HG02970 (cell line): ENCODE data around the gene INHA.

ENCODE experiments used
- ATAC-seq: cut with Tn5 transposase; IDR thresholded peaks from one replicate; pipeline ENCODE4 v1.9.1; 2021; ENCODE audit warnings: mild to moderate bottlenecking, moderate library complexity, moderate number of reproducible peaks; ENCODE audit not compliant: unreplicated experiment, low FRiP score

Gene INHA

DNA sequence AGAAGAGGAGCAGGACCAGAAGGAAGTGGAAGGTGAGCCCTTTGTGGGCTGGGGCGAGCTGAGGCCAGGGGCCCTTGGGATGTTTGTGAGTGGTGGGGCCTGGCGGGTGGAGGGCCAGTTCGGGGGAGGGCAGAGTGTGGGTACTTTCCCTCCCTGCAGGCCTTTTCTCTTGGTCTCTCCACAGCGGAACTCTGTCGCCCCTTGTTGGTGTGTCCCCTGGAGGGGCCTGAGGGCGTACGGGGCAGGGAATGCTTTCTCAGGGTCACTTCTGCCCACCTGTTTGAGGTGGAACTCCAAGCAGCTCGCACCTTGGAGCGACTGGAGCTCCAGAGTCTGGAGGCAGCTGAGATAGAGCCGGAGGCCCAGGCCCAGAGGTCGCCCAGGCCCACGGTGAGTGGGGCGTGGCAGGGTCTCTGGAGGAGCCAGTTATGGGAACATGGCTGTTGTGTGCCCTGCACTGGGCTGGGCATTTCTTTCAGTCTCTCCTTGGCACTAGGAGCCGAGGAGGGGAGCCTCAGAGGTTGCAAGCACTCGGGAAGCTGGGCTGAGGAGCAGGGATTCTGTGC is 36.4 kb downstream of the INHA start:
- ATAC-seq: no peak

DNA sequence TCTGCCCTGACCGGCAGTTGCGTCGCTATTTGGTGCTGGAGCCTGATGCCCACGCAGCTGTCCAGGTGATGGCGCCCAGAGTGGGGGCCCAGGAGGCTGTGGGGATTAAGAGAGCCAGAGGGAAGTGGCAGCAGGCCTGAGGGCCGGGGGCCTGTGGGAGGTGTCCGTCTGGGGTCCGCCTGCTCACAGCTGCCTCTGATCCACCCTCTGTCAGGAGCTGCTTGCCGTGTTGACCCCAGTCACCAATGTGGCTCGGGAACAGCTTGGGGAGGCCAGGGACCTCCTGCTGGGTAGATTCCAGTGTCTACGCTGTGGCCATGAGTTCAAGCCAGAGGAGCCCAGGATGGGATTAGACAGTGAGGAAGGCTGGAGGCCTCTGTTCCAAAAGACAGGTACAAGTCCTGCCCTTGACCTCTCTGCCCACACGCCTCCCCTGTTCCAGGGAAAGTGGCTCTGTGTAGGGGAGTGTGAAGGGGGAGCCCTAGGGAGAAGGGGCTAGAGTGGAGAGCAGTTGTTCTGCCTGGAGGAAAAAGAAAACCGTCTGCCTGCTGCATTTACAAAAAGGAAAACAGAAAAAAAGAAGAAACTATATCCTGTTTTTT is 37.1 kb downstream of the INHA start:
- ATAC-seq: no peak

DNA sequence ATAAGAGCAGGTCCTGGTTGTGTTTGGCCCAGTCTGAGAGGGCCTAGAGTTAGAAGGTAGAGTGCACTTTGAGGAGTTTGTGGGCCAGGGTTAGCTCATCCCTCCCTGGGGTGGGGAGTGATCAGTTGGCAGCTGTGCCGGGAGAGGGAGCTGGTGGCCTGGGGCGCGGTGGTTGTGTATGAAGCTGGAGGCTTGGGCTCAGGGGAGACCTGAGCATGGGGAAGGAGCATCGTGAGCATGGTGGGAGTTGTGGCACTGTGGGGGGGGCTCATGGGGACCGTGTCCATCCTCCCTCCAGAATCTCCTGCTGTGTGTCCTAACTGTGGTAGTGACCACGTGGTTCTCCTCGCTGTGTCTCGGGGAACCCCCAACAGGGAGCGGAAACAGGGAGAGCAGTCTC is 39.2 kb downstream of the INHA start:
- ATAC-seq: no peak

DNA sequence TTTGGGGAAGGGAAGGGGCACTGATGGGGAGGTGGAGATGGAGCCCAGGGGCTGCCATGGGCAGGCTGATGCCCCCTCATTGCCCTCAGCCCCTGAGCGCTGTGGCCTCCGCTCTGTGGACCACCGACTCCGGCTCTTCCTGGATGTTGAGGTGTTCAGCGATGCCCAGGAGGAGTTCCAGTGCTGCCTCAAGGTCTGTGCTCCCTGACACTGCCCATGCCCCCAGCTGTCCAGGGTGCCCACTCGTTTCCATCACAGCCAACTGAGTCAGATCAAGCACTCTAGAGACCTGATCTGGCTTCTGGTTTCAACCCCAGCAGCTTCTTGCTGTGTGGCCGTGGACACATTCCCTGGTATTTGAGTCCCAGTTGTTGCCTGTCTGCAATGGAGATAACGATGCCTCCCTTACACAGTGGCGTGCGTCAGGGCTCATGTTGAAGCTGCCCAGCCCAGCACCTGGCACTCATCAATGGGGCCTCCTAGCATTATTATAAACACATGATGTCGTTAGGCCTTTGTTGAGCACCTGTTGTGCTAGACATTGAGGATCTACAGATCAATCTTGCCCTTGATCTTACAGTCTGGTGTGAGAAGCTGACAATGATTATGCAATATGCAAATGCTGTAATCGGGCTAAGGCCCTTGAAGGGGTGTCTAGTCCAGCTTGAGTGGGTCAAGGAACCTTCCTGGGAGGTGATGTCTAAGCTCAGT is 39.9 kb downstream of the INHA start:
- ATAC-seq: no peak

DNA sequence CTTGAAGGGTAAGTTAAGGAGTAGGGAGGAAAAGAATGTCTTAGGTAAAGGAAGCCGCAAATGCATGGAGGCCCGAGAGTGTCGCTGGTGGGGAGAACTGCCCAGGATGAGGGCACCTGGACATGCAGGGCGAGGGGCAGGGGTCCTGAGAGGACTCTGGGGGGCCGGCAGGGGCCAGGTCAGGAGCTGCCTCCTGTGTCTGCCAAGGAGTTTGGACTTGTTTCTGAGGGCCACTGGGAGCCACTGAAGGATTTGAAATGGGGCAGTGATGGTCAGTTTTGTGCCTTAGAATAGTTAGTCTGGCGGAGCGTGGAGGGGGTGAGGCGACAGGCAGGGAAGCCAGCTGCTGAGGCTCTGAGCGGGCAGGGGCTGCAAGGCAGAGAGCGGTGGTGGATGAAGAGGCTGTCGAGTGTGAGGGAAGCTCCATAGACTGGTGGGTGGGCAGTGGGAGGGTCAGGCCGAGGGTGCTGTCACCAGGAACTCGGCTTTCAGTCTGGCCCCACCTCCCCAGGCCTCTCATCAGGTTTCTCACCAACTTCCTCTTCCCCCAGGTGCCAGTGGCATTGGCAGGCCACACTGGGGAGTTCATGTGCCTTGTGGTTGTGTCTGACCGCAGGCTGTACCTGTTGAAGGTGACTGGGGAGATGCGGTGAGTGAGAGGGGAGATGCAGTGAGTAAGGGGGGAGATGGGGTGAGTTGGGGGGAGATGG is 40.6 kb downstream of the INHA start:
- ATAC-seq: no peak

DNA sequence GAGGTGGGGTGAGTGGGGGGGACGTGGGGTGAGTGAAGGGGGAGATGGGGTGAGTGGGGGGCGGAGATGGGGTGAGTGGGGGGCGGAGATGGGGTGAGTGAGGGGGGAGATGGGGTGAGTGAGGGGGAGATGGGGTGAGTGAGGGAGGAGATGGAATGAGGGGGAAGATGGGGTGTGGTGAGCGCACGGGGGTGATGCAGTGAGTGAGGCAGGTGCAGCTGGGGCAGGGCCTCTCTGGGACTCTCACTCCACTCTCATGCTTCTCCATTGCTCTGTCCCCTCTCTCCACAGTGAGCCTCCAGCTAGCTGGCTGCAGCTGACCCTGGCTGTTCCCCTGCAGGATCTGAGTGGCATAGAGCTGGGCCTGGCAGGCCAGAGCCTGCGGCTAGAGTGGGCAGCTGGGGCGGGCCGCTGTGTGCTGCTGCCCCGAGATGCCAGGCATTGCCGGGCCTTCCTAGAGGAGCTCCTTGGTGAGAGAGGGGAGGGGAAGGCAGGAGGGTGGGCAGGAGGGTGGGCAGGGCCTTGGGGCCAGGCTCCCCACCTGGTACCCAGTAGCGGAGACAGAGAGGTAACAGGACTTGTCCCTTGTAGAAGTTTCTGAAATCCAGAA is 41.5 kb downstream of the INHA start:
- ATAC-seq: no peak

DNA sequence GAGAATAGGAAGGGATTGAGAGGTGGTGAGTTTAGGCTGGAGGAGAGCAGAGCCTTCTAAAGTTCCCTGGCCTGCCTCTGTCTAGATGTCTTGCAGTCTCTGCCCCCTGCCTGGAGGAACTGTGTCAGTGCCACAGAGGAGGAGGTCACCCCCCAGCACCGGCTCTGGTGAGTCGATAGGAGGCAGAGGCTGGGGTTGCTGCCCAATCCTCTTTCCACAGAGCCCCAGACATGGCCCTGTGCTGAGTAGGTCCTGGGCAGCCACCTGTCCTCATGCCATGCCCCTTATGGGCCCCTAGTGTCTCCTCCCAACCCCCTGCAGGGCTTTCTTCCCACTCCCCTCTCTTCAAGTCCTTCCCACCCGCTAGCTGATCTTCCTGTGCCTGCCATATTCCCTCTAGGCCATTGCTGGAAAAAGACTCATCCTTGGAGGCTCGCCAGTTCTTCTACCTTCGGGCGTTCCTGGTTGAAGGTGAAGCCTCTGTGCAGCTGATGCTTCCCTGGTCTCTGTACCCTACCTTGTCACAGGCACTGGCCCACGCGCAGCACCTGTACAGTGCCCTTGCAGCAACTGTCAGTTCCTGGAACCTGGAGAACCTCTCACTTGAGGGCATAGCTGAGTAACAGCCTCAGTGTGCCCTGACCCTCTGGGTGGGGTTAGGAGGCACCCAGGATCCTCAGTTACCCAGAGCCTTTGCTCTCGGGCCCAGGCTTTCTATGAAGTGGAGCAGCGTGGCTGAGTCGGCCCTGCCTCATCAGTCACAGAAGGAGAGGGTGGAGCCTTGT is 42.2 kb downstream of the INHA start:
- no peak for ATAC-seq

DNA sequence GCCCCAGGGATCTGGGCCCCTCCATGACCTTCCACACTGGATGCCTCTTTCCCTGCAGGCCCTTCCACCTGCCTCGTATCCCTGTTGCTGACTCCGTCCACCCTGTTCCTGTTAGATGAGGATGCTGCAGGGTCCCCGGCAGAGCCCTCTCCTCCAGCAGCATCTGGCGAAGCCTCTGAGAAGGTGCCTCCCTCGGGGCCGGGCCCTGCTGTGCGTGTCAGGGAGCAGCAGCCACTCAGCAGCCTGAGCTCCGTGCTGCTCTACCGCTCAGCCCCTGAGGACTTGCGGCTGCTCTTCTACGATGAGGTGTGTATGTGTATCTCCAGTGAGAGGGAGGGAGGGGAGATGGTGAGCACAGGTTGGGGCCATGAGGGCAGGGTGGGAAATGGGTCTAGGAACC is 42.9 kb downstream of the INHA start:
- no peak for ATAC-seq

DNA sequence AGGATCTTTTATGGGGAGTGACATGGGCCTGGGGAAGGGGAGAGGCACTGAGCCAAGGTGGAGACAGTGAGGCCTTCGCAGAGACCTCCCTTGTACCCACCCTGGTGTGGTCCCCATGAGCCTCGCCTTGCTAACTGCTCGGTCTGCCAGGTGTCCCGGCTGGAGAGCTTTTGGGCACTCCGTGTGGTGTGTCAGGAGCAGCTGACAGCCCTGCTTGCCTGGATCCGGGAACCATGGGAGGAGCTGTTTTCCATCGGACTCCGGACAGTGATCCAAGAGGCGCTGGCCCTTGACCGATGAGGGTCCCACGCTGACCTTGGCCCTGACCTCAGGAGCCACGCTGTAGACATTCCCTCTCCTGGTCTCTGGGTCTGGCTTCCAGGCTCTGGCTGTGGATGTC is 43.8 kb downstream of the INHA start:
- ATAC-seq: no peak

DNA sequence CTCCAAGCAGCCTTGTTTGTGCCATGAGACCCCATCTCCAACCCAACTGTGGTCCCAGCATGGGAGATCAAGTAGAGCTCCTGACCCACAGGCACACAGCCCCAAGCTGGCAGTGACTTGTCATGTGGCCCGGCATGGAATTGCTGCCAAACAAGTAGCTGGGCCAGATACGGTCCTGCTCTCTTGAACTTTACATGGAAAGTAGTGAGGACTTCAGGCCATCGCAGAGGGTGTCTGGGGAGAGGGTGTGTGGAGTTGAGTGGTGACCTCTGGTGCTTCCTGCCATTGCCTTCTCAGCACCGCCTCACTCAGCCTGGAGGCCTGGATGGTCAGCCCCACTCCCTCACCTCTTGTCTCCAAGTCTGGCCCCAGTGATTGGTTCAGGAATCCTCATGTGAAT is 44.4 kb downstream of the INHA start:
- no peak for ATAC-seq

DNA sequence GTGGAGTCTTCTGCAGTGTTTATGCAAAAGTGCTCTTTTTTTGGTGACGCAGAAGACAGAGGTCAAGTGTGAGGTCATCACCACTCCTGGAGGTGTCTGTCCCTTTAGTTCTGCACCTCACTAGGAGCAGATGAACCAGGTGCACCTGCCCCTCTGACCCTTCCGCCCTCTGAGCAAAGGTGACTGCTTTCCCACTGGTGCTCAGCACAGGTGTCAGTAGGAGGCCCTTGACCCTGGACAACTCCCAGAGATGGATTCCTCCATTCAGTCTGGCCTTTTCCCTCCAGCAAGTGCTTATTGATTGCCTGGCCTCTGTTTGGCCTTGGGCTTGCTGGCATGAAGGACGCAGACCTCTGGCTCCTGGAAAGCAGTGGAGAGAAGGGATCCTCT is 46.6 kb downstream of the INHA start:
- no peak for ATAC-seq

DNA sequence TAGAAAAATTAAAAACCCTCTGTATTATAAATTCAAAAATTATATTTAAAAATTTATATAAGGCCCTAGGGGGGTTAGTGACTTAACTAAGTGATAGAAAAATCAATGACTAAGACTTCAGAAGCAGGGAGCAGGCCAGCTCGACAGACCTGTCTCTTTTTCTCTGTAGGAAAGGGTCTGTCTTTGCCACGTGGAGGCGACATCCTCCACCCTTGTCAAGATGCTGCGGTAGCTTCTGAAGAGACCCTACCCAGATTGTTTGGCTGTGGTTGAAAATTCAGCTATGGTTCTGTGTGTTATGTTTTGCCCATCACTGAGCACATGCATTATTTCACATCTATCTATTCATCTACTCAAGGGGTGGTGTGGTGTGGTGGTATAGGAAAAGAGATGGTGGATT is 47.1 kb downstream of the INHA start:
- no peak for ATAC-seq

DNA sequence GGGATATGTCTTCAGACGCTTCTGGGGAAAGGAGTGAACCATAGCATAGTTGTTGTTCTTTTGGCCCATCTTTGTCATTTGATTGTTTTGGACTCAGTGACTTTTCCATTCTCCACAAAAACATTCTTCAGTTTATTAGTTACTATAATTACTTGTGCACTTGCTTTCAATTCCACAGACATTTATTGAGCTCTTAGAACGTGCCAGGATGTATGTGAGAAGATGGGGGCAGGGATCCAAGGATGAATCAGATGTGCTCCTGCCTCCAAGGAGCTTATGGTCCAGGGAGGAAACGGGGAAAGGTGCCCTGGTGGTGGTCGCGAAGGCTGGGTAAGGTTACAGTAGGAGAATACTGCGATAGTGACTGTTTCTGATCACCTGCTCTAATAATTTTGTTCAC is 48.4 kb downstream of the INHA start:
- no peak for ATAC-seq

DNA sequence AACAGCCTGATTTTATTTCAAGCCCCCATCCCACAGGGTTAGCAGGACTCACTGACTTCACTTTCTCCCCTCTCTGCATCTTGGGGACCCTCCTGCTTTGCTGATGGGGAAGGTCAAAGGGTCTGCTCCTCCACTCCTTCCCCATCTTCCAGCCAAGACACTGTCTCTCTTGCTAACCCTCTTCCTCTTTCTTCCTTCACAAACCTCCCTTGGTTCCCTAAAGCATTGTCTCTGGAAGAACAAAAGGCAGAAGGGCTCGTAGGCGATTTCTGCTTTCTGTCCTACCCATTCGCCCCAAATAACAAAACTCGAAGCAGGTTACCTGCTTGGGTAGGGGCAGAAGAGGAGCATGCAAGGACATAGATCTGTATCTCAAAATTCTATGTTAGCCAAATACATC is 49.8 kb downstream of the INHA start:
- ATAC-seq: no peak

DNA sequence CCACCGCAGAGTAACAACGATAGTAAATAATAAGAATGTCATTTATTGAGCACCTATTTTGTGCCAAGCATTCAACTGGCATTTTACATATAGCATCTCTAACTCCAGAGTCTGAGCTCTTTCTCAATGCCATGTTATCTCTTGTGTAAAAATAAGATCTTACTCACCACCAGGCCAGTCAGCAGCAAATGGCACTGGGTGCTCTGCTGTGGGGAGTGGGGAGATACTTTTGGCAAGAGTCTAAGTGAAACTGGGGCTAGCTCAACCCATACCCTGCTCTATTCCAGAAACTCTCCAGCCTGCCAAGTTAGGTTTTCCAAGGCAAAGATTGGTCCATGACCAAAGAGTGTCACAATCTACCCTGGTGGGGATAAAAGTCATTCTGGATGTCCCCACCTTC is 50.4 kb downstream of the INHA start:
- no peak for ATAC-seq

DNA sequence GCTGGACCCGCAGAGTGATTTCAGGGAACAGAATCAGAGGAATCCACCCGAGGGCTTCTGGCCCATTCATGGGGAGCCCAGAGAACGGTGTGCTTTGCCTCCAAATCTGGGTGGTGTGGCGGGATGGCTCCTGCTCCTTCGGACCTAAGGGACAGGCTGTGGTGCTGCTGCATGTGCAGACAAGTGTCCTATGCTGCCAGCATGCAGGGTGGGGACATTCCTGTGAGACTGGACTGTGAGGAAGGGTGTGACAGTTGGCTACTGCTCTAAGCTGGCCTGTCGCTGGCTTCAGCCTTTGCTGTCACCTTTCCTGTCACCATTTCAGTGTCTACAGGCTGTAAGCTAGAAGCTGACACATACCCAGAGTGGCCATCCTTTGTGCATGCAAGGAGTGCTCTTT is 52.5 kb downstream of the INHA start:
- no peak for ATAC-seq

DNA sequence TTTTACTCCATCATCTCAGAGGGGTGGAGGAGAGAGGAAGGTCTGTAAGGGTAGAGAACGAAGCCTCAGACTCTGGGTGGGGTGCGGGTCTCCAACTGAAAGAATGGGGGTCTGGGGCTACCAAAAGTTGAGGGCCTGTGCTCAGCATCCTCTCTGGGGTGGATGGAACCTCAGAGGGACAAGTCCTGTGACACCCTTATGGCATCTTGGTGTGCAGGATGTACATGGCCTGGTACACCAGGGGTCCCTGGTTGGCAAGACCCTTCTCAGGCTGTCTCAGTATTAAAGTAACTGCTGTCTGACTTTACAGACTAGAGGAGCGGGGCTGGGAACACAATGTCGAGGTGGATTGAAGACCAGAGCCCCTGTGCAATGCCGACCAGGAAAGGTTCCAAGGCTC is 53.1 kb downstream of the INHA start:
- no peak for ATAC-seq
